Activated CD4-positive, CD25-positive, alpha-beta regulatory T cell (primary cell): ENCODE measurements around the gene HGS.

Experiments used
- DNase-seq, 4 experiments: peaks; one replicate each; lab custom pipeline; 2025; lab: John Stamatoyannopoulos, UW

The HGS gene

DNA sequence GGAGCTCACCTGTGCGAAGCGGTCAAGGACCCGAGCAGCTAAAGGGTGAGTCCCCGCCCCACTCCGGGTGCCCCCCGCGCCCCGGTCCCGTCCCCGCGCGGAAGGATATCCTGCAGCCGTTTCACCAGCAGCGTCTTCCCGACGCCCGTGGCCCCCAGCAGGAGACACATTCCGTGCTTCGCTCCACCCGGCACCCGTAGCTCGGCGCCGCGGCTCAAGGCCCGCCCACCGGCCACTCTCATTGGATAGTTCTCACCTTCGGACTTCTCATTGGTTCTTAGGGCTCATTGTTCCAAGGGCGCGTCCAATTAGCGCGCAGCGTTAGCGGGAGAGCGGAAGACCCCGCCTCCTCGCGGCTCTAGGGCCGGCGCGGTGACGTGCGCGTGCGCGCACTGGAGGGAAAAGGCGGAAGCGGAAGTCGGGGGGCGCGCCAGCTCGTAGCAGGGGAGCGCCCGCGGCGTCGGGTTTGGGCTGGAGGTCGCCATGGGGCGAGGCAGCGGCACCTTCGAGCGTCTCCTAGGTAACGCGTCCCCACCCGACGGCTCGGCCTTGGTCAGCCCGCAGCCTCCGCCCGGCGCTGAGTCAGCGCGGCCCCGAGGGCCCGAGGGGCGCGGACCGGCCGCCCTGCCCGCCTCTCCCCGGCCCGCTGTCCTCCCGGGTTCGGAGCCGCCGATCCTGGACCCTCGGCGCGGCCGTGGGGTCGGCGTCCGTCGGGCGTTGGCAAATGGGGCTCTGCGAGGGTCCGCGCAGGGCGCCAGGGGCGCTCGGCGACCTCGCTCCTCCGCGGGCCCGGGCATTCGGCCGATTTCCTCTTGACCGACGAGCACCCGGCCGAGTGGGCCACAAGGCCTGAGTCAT, at the start of gene HGS, which contains the start of gene ARL16:
TSS of gene HGS (plus strand) at position 428 of the 858 bp plus-strand sequence. CDS start at position 484, 56 bp downstream.
TSS of gene ARL16 (minus strand) at position 214 of the 858 bp plus-strand sequence. CDS start at position 170, 44 bp downstream.
- DNase-seq = peak; percentile 94 to 96 (median 94)

GRCh38 chr17:81635431-81635830, 48.4 kb upstream of the HGS start:
- DNase-seq = no peak

DNA sequence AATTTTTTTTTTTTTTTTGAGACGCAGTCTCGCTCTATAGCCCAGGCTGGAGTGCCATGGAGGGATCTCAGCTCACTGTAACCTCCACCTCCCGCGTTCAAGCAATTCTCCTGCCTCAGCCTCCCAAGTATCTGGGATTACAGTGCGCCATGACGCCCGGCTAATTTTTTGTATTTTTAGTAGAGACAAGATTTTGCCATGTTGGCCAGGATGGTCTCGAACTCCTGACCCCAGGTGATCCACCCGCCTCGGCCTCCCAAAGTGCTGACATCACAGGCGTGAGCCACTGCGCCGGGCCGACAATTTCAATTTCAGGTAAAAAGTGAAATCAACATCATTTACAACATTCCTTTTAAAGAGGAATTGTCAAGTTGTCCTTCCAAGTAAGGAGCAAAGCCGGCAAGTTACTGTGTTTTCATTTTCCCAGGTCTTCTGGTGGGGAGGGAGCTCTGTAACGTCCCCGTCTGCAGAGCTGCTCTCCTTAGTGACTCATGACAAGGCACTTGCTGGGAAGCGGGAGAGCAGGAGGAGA, 47.8 kb upstream of the HGS start:
- DNase-seq = no peak

- peak; percentile 67 to 73 (median 69) for DNase-seq
These were observed 47.1 kb upstream of the HGS start, which contains the start of the genes NPLOC4 and TSPAN10 for GRCh38 chr17:81636505-81637288. Gene NPLOC4, minus strand, starts transcription at chr17:81637112. Its CDS starts 182 bp downstream, at chr17:81636930. Gene TSPAN10, plus strand, starts transcription at chr17:81637196. Its CDS starts 5,217 bp downstream, at chr17:81642413.

GRCh38 chr17:81638683-81639082, 45.1 kb upstream of the HGS start:
- no peak for DNase-seq

DNA sequence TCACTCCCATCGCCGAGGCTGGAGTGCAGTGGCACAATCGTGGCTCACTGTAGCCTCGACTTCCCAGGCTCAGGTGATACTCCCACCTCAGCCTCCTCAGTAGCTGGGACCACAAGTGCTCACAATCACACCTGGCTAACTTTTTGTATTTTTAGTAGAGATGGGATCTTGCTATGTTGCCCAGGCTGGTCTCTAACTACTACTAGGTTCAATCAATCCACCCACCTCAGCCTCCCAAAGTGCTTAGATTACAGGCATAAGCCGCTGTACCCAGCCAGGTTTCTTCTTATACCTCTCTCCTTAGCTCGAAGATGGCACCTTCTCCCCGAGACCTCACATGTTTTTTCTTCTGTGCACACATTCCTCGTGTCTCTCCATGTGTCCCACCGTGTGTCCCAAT, 43.8 kb upstream of the HGS start:
- DNase-seq = no peak

DNA sequence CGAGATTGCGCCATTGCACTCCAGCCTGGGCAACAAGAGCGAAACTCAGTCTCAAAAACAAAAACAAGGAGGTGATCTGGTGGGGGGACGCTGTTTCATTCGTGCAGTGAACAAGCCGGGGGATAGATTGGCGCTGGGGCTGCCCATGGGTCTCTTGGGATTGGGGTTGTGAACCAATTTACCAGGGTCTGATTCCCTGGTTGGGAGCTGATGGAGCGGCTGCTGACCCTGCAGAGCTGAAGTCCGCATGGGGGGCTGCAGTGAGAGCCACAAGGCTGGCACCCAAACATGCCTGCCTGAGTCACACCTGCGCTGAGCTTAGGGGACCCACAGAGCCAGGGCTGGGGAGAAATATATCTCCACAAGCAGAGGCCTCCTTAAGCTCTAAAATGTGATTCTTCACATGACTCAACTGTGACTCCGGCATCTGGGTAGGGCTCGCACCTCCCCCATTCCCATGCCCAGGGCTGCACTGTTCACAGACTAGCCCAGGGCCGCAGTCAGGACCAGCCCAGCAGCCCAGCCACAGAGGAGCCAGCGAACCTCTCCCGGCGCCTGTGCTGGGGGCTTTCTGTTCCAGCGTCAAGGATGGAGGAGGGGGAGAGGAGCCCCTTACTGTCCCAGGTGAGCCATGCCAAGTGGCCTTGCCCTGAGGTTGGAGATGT, 41.9 kb upstream of the HGS start:
- no peak for DNase-seq

DNA sequence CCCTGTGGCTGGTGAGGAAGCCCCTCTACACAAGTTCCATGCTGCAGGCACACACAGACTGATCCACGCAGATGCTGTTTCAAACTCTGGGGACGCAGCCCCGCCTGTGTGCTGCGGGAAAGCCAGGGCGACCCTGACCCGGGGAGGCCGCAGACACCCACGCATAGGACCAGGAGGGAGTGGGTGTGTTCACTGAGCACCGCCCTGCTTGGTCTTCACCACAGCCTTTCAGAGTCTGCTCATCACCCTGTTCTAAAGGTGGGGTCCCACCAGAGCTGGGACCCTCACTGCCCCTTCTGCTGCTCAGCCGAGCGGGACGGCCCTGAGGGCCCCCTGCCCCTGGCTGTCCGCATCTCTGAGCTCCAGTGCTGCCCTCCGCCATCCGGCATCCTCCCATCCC, 39.3 kb upstream of the HGS start:
- no peak for DNase-seq

GRCh38 chr17:81644976-81645952, 38.5 kb upstream of the HGS start:
- DNase-seq = no peak

- no peak for DNase-seq
These were observed 36.8 kb upstream of the HGS start for GRCh38 chr17:81646869-81647600.

GRCh38 chr17:81647640-81648012, 36.2 kb upstream of the HGS start:
- DNase-seq = no peak

DNA sequence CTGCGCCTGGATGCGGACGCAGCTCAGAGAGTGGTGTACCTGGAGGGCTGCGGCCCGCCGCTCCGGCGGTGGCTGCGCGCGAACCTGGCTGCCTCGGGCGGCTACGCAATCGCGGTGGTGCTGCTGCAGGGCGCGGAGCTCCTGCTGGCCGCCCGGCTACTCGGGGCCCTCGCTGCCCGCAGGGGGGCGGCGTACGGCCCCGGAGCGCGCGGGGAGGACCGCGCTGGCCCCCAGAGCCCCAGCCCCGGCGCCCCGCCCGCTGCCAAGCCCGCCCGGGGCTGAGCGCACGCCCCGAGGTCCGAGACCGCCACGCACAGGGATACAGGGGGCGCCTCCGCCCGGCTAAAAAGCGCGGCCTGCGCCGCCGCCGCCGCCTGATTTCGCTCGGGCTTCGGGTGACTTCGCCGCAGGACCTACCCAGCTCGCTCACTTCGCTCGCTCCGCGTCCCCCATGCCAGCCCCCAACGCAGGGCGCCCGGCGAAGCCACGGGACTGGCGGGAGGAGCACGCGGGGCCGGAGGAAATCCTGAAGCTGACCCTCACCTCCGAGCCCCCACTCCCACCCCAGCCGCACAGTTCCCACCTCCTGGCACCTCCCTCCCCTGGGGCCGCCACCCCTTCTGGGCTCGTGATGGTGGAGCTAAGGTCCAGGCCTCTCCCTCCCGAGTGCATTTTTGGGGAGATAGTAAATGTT, 35.7 kb upstream of the HGS start:
- no peak for DNase-seq

GRCh38 chr17:81648707-81649085, 35.1 kb upstream of the HGS start:
- DNase-seq = no peak

DNA sequence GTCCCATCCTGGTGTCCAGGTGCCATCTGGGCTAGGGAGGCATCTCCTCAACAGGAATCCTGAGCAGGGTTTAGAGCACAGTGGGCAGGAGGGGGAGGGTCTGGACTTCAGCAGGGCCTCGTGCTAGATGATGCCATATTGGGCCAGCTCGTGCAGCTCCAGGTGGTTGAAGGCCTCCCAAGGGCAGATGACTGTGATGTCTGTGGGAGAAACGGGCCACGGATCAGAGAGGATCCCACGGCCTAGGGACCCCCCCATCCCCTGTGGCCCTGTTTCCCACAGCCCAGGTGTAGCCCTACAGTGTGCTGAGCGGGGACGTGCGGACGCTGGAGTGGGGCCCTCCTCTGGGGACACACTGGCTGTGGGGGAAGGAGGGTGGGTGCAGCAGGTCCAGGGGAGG, 32.9 kb upstream of the HGS start:
- DNase-seq = no peak

DNA sequence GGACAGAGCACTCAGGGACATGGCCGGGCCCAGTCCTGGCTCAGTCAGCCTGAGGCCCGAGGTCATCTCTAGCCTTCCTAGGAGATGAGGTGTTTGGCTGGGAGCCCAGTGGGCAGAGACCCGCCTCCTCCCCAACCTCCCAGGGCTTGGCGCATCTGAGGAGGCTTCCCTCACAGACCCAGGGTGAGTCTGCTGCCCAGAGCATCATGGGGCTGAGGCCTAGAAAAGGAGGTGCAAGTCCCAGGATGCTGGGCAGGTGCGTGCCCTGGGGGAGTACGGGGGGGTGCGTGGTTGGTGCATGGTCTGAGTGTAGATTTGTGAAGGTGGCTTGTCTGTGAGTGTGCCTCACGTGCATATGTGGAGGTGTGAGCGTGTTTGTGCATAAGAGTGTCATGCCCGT, 32.1 kb upstream of the HGS start:
- no peak for DNase-seq

- DNase-seq = no peak
These were observed 30.7 kb upstream of the HGS start for GRCh38 chr17:81652906-81653771.

GRCh38 chr17:81655378-81656117, 28.3 kb upstream of the HGS start:
- no peak for DNase-seq
